Osteoblast (primary cell): ENCODE data around the gene KRT14. TPM values are rescaled to one million over a fixed set of nuclear protein-coding genes. Genes with fewer than 3 reads are reported as not detected.

Experiments
- DNase-seq: peaks from one replicate; pipeline ENCODE4 v3.0.0; 2011; ENCODE audit warnings: low spot score, mixed read lengths; ENCODE audit not compliant: insufficient read length; ENCODE audit errors: missing footprints
- H2AFZ ChIP-seq: 2 replicates; pipeline ENCODE4 v1.6.0; 2011; ENCODE audit warnings: mild to moderate bottlenecking, low read length
- H3K27ac ChIP-seq: 2 replicates; pipeline ENCODE4 v1.5.1; 2011; ENCODE audit warnings: mild to moderate bottlenecking, low read depth, low read length, moderate library complexity
- H3K27me3 ChIP-seq: 2 replicates; pipeline ENCODE4 v1.6.0; 2012; ENCODE audit warnings: mild to moderate bottlenecking, control low read depth, inconsistent platforms, low read length, moderate library complexity; ENCODE audit not compliant: insufficient read depth
- H3K36me3 ChIP-seq: 2 replicates; pipeline ENCODE4 v1.5.1; 2011; ENCODE audit warnings: mild to moderate bottlenecking, low read length, control low read depth, moderate library complexity; ENCODE audit not compliant: insufficient read depth
- H3K4me1 ChIP-seq: 2 replicates; pipeline ENCODE4 v1.5.1; 2011; ENCODE audit warnings: mild to moderate bottlenecking, low read length, control low read depth, moderate library complexity; ENCODE audit not compliant: insufficient read depth
- H3K4me2 ChIP-seq: 2 replicates; pipeline ENCODE4 v1.6.0; 2011; ENCODE audit warnings: mild to moderate bottlenecking, low read length; ENCODE audit not compliant: insufficient read depth
- H3K4me3 ChIP-seq: fragments of 200-600 bp; sonication (generic); 3 replicates; pipeline ENCODE4 v1.5.1; 2012; ENCODE audit warnings: mild to moderate bottlenecking, low read length, inconsistent platforms; ENCODE audit not compliant: insufficient read depth
- H3K79me2 ChIP-seq: 2 replicates; pipeline ENCODE4 v1.6.0; 2012; ENCODE audit warnings: mild to moderate bottlenecking, low read length, control low read depth, inconsistent platforms; ENCODE audit not compliant: insufficient read depth
- H3K9me3 ChIP-seq: 2 replicates; pipeline ENCODE4 v1.5.1; 2011; ENCODE audit warnings: low read depth, low read length, control low read depth
- H4K20me1 ChIP-seq: 2 replicates; pipeline ENCODE4 v1.6.0; 2012; ENCODE audit warnings: mild to moderate bottlenecking, low read length, control low read depth; ENCODE audit not compliant: insufficient read depth
- total RNA-seq: library from RNA; depleted of rRNA; stranded (reverse); fragments of >200 nt; gene quantifications from 2 replicates; pipeline ENCODE4 v1.2.3, GENCODE V29; 2012
- TF ChIP-seq, protein P1 (sequence below): IDR thresholded peaks from 2 replicates; pipeline ENCODE4 v1.5.1; 2011; ENCODE audit warnings: mild to moderate bottlenecking, low read depth, low read length, moderate library complexity; ENCODE audit errors: extremely low read depth

Gene KRT14
- total RNA-seq, 1 donor, result 12.3 TPM

DNA sequence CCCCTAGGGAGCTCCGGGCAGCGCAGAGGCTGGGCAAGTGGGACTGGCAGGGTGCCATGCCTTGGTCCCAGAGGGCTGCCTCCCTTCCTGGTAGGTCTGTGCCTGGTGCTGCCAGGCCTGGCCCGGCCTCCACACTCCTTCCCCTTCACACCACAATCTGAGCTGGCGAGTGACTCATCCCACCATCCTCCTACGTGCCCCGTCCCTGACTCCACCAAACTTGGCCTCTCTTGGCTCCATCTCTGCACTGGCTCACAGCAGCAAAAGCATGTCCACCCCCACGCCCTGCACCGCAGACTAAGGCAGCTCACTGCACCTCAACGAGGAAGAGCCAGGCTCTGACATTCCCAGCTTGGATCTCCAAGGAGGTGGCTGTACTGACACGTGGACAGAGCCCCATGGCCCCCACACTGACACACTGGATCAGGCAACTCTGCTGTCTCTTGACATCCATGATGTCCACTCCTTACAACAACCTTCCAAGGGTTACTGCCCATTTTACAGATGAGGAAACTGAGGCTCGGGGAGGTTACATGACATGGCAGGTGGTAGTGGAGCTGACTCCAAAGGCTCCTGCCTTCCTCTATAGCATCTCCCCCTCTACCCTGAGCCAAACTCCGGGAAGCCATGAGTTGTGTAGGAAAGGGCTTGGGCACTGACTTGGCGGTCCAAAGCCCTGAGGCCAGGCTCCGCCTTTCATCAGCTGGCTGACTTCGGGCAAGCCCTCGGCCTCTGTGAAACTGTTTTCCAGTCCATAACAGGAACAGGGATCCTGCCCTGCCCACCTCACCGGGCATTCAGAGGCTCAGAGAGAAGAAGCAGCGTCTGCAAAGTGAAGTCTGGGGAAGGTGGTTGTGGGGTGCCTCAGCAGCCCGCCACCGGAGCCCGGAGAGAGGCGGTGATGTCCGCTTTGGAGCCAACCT is 38.5 kb downstream of the KRT14 start:
- peak overlapping the region; percentile 81 for H3K27ac ChIP-seq
- H3K9me3 ChIP-seq, result no peaks in the 10 kb centered on the region
- H3K36me3 ChIP-seq, result no peaks in the 10 kb centered on the region
- peak overlapping the region; percentile 89 for H2AFZ ChIP-seq
- no peaks in the 10 kb centered on the region for H3K27me3 ChIP-seq
- peak overlapping the region; percentile 72 for H3K4me2 ChIP-seq
- H4K20me1 ChIP-seq, result no peaks in the 10 kb centered on the region
- TF ChIP-seq, protein P1, sequence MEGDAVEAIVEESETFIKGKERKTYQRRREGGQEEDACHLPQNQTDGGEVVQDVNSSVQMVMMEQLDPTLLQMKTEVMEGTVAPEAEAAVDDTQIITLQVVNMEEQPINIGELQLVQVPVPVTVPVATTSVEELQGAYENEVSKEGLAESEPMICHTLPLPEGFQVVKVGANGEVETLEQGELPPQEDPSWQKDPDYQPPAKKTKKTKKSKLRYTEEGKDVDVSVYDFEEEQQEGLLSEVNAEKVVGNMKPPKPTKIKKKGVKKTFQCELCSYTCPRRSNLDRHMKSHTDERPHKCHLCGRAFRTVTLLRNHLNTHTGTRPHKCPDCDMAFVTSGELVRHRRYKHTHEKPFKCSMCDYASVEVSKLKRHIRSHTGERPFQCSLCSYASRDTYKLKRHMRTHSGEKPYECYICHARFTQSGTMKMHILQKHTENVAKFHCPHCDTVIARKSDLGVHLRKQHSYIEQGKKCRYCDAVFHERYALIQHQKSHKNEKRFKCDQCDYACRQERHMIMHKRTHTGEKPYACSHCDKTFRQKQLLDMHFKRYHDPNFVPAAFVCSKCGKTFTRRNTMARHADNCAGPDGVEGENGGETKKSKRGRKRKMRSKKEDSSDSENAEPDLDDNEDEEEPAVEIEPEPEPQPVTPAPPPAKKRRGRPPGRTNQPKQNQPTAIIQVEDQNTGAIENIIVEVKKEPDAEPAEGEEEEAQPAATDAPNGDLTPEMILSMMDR, result no peak
- DNase-seq, result peak; percentile 99
- peak overlapping the region; percentile 8 for H3K4me3 ChIP-seq
- H3K79me2 ChIP-seq, result no peaks in the 10 kb centered on the region
- H3K4me1 ChIP-seq, result peaks cover 32% of the 10 kb centered on the region

DNA sequence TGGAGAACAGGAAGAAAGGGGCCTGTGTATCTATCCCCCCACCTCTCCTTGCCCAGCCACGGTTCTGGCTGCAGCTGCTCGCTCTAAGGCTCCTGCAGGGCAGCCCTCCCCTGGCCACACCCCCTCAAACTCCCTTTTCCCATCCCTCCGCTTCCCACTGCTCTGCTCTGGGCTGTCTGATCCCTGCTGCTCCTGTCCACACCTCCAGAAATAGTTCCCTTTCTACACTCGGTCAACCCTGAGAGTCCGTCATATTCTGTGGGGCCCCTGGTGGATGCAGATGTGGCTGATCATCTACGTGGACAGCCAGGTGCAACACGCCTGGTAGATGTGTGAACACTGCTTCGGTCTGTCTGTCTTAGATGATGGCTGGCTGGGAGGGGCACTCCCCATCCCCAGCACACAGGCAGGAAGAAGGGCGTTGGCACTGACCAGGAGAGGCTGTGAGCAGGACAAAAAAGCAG is 39.3 kb downstream of the KRT14 start:
- Histone ChIP-seq H3K27ac (peak overlapping the region; percentile 81), H3K79me2 (no peaks in the 10 kb centered on the region), H3K4me2 (peak overlapping the region; percentile 44), H3K9me3 (no peaks in the 10 kb centered on the region), H2AFZ (peak overlapping the region; percentile 61), H3K4me3 (no peak overlapping the region), H3K27me3 (no peaks in the 10 kb centered on the region), H3K4me1 (peaks cover 28% of the 10 kb centered on the region), H4K20me1 (no peaks in the 10 kb centered on the region), H3K36me3 (no peaks in the 10 kb centered on the region)
- DNase-seq, result no peak
- TF ChIP-seq, protein P1, result no peak

DNA sequence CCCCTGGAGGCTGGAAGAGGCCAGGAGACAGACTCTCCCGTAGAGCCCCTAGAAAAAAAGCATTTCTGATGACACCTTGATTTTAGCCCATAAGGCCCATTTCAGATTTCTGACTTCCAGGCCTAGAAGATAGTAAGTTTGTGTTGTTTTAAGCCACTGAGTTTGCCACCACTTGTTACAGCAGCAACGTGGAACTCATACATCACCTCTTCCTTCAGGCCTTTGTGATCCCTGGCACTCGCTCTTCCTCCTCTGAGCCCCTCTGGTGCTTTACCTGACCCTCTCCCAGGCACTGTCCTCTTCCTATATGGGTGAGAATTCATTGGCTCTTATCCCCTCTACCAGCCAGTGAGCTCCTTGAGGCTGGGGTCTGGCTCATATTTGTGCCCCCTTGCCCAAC is 39.9 kb downstream of the KRT14 start:
- Histone ChIP-seq H2AFZ (no peak overlapping the region), H3K9me3 (no peaks in the 10 kb centered on the region), H3K36me3 (no peaks in the 10 kb centered on the region), H3K4me2 (no peak overlapping the region), H3K4me3 (no peak overlapping the region), H3K79me2 (no peaks in the 10 kb centered on the region), H3K27ac (no peak overlapping the region), H4K20me1 (no peaks in the 10 kb centered on the region), H3K27me3 (no peaks in the 10 kb centered on the region), H3K4me1 (peaks cover 28% of the 10 kb centered on the region)
- no peak for DNase-seq
- TF ChIP-seq, protein P1, result no peak

DNA sequence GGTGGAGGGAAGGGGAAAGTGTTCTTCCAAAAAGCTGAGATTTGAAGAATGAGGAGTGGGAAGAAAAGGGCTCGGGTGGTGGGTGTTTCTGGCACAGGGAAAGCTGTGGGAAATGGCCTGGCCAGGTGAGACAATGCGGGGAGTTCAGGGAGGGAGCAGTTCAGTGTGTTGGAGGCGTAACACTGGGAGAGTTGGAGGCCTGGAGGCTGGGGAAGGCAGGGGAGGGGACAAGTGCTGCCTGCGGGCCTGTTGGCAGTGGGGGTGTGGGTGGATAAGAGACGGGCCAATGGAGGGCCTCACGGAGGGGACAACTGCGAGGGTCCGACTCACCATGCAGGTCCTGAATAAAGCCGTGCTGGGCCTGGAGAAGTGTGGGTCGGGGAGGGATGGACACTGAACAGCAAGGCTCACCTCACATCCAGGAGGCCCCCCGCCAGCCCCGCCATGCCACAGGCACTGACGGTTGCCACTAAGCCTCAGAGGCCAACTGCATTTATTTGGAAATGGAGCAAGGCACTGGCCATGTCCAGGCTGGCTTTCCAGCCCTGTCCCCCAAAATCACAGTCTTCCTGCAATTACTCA is 40.8 kb downstream of the KRT14 start:
- Histone ChIP-seq H2AFZ (no peak overlapping the region), H4K20me1 (no peaks in the 10 kb centered on the region), H3K79me2 (no peaks in the 10 kb centered on the region), H3K27ac (no peak overlapping the region), H3K36me3 (no peaks in the 10 kb centered on the region), H3K9me3 (no peaks in the 10 kb centered on the region), H3K27me3 (no peaks in the 10 kb centered on the region), H3K4me2 (no peak overlapping the region), H3K4me1 (peaks cover 25% of the 10 kb centered on the region), H3K4me3 (no peak overlapping the region)
- DNase-seq, result no peak
- TF ChIP-seq, protein P1, result no peak
